ENCODE data around the gene TUBB8.
"Not testable (repeated sequence)": the region's sequence is repeated elsewhere in the genome, so short reads cannot be mapped to it uniquely, and the experiment has no call there.

The TUBB8 gene

GRCh38 chr10:48996-49395 lies at the start of gene TUBB8:
Gene TUBB8 (minus strand): TSS chr10:49296. CDS start chr10:49238, 58 bp downstream.
- peak; percentile 46 for DNase-seq

- no peak for DNase-seq
Observed at GRCh38 chr10:96466-96865, 47.4 kb upstream of the TUBB8 start.

GRCh38 chr10:95356-96115 lies 46.4 kb upstream of the TUBB8 start:
- DNase-seq = no peak

GRCh38 chr10:94613-95012 lies 45.5 kb upstream of the TUBB8 start:
- DNase-seq = no peak

- no peak for DNase-seq
Observed at GRCh38 chr10:92846-93245, 43.8 kb upstream of the TUBB8 start.

GRCh38 chr10:92153-92552 lies 43.1 kb upstream of the TUBB8 start:
- DNase-seq = no peak

GRCh38 chr10:91313-91712 lies 42.2 kb upstream of the TUBB8 start:
- DNase-seq = no peak

GRCh38 chr10:90161-90560 lies 41.1 kb upstream of the TUBB8 start:
- DNase-seq = no peak

- no peak for DNase-seq
Observed at GRCh38 chr10:89248-89647, 40.2 kb upstream of the TUBB8 start.

GRCh38 chr10:88253-88652 lies 39.2 kb upstream of the TUBB8 start:
- no peak for DNase-seq

GRCh38 chr10:87177-88080 lies 38.3 kb upstream of the TUBB8 start:
- DNase-seq = no peak

- no peak for DNase-seq
Observed at GRCh38 chr10:86031-86430, 36.9 kb upstream of the TUBB8 start.

- DNase-seq = no peak
Observed at GRCh38 chr10:85044-85443, 35.9 kb upstream of the TUBB8 start.

- no peak for DNase-seq
Observed at GRCh38 chr10:83930-84530, 34.9 kb upstream of the TUBB8 start.

- DNase-seq = no peak
Observed at GRCh38 chr10:80477-81105, 31.5 kb upstream of the TUBB8 start.

GRCh38 chr10:79532-80215 lies 30.6 kb upstream of the TUBB8 start:
- DNase-seq = no peak

- DNase-seq = no peak
Observed at GRCh38 chr10:78556-78955, 29.5 kb upstream of the TUBB8 start.

GRCh38 chr10:74266-74621 lies 25.1 kb upstream of the TUBB8 start:
- not testable (repeated sequence) for DNase-seq

- peak; percentile 52 for DNase-seq
Observed at GRCh38 chr10:73543-74265, 24.6 kb upstream of the TUBB8 start.

GRCh38 chr10:68156-68555 lies 19.1 kb upstream of the TUBB8 start:
- not testable (repeated sequence) for DNase-seq

GRCh38 chr10:49926-50325 lies 830 bp upstream of the TUBB8 start:
- DNase-seq = not testable (repeated sequence)

- DNase-seq = not testable (repeated sequence)
Observed at GRCh38 chr10:47864-48263, 1.2 kb downstream of the TUBB8 start.

Measured in NCI-H69 (cell line).